B cell (primary cell): Measurements from ENCODE around the gene EPX.

ENCODE experiments used
- CTCF ChIP-seq: fragments of 200-600 bp; IDR thresholded peaks from one replicate; pipeline ENCODE4 v1.8.0; 2022; ENCODE audit warnings: antibody characterized with exemption, mild to moderate bottlenecking
- EZH2 ChIP-seq: IDR thresholded peaks from 2 replicates; pipeline ENCODE4 v1.6.1; 2012; ENCODE audit warnings: borderline replicate concordance, low read depth, mild to moderate bottlenecking, moderate library complexity, low read length; ENCODE audit not compliant: insufficient read depth, poor library complexity, severe bottlenecking

GRCh38 chr17:58233543-58233942 is 41.0 kb downstream of the EPX start:
- TF ChIP-seq CTCF = no peak
- TF ChIP-seq EZH2 = no peak
